Loucy (cell line): ENCODE results near the gene OGFOD2.

ENCODE experiments used
- H2AFZ ChIP-seq: fragments of 200-600 bp; sonication (generic); 2 replicates; pipeline ENCODE4 v1.6.0; 2016; ENCODE audit warnings: antibody characterized with exemption, mild to moderate bottlenecking, low read length, moderate library complexity
- H3F3A ChIP-seq: fragments of 200-600 bp; 2 replicates; pipeline ENCODE4 v1.6.0; 2016; ENCODE audit warnings: antibody characterized with exemption, low read depth, mild to moderate bottlenecking
- H3K27me3 ChIP-seq: fragments of 200-600 bp; sonication (generic); 2 replicates; pipeline ENCODE4 v1.6.1; 2014; ENCODE audit warnings: low read length, mild to moderate bottlenecking; ENCODE audit not compliant: insufficient read depth, poor library complexity, severe bottlenecking
- H3K36me3 ChIP-seq: fragments of 200-600 bp; sonication (generic); 2 replicates; pipeline ENCODE4 v1.6.1; 2016; ENCODE audit warnings: low read length; ENCODE audit not compliant: insufficient read depth
- H3K4me1 ChIP-seq: fragments of 200-600 bp; sonication (generic); 2 replicates; pipeline ENCODE4 v1.5.1; 2014; ENCODE audit warnings: low read length, mild to moderate bottlenecking; ENCODE audit not compliant: insufficient read depth, poor library complexity, severe bottlenecking
- H3K4me2 ChIP-seq: fragments of 200-600 bp; sonication (generic); 2 replicates; pipeline ENCODE4 v1.6.0; 2014; ENCODE audit warnings: antibody characterized with exemption, low read length, low read depth, mild to moderate bottlenecking; ENCODE audit not compliant: poor library complexity, severe bottlenecking
- H3K4me3 ChIP-seq: fragments of 200-600 bp; sonication (generic); 2 replicates; pipeline ENCODE4 v1.5.1; 2014; ENCODE audit warnings: low read length, mild to moderate bottlenecking, mixed read lengths; ENCODE audit not compliant: poor library complexity, severe bottlenecking
- H3K79me2 ChIP-seq: fragments of 200-600 bp; sonication (generic); 2 replicates; pipeline ENCODE4 v1.6.1; 2014; ENCODE audit warnings: low read length; ENCODE audit not compliant: insufficient read depth
- H3K9ac ChIP-seq: fragments of 200-600 bp; sonication (generic); 2 replicates; pipeline ENCODE4 v1.6.0; 2014; ENCODE audit warnings: mild to moderate bottlenecking, low read depth, low read length, moderate library complexity; ENCODE audit not compliant: poor library complexity, severe bottlenecking
- H3K9me2 ChIP-seq: fragments of 200-600 bp; sonication (generic); replicated peaks from 2 replicates; pipeline ENCODE4 v1.6.1; 2016; ENCODE audit warnings: low read depth, low read length, mixed read lengths
- H3K9me3 ChIP-seq: fragments of 200-600 bp; sonication (generic); 2 replicates; pipeline ENCODE4 v1.6.1; 2014; ENCODE audit warnings: mild to moderate bottlenecking, antibody characterized with exemption, low read length, low read depth; ENCODE audit not compliant: insufficient read depth
- H4K20me1 ChIP-seq: fragments of 200-600 bp; sonication (generic); 2 replicates; pipeline ENCODE4 v1.6.0; 2014; ENCODE audit warnings: antibody characterized with exemption, low read length, mild to moderate bottlenecking; ENCODE audit not compliant: insufficient read depth, poor library complexity, severe bottlenecking
- EZH2phosphoT487 ChIP-seq: fragments of 200-600 bp; IDR thresholded peaks from 2 replicates; pipeline ENCODE4 v1.6.1; 2018; ENCODE audit warnings: antibody characterized with exemption, mild to moderate bottlenecking, moderate library complexity, borderline replicate concordance
- TF ChIP-seq, protein P1 (sequence below): fragments of 200-600 bp; sonication (generic); conservative IDR thresholded peaks from 2 replicates; pipeline ENCODE4 v1.5.1; 2014; ENCODE audit warnings: mild to moderate bottlenecking, antibody characterized with exemption, low read length

OGFOD2 gene

DNA sequence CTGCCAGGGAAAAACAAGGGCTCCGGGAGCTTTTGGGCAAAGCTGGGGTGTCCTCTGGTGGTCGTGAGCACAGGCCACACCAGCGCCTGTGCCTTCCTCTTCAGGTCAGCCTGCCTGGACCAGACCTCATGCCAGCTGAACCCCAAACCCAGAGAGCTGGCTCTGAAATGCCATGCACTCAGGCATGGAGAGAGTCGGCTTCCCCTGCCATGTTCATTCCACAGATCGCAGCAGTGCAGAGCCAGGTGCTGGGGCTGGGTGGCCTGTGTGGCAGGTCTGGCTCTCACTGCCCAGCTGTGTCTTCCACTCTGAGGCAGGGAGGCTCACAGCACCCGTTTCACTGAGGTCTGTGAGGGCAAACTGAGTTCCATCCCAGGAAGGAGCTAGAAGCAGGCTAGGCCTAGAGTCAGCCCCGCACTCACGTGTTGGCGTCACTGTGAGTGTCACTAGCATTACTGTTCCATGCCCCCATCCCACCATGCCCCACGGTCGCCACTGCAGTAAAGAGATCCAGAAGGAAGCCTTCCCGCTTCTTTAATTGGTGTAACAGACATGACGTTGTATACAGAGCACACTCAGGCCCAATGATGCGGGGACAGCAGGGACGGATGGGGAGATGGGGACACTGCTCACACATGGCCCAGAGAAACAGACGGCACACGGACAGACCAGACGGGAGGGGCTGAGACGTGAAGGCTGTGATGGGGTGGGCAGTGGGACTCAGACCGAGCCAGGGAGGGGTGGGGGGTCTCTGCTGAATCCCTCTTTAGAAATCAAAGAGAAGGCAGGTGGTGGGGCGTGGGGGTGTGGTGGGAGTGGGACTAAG is 8.1 kb downstream of the OGFOD2 start:
- peak overlapping the region; percentile 94 for H3K4me3 ChIP-seq
- H2AFZ ChIP-seq = no peak overlapping the region
- H3K9me3 ChIP-seq = no peaks in the 10 kb centered on the region
- 0 out of 2 replicates have a peak, but pooled peaks cover 5% of the 10 kb centered on the region for H3K36me3 ChIP-seq
- peak overlapping the region; percentile 90 for H3K9ac ChIP-seq
- no peaks in the 10 kb centered on the region for H3K27me3 ChIP-seq
- no peak for TF ChIP-seq EZH2phosphoT487
- TF ChIP-seq, protein P1, sequence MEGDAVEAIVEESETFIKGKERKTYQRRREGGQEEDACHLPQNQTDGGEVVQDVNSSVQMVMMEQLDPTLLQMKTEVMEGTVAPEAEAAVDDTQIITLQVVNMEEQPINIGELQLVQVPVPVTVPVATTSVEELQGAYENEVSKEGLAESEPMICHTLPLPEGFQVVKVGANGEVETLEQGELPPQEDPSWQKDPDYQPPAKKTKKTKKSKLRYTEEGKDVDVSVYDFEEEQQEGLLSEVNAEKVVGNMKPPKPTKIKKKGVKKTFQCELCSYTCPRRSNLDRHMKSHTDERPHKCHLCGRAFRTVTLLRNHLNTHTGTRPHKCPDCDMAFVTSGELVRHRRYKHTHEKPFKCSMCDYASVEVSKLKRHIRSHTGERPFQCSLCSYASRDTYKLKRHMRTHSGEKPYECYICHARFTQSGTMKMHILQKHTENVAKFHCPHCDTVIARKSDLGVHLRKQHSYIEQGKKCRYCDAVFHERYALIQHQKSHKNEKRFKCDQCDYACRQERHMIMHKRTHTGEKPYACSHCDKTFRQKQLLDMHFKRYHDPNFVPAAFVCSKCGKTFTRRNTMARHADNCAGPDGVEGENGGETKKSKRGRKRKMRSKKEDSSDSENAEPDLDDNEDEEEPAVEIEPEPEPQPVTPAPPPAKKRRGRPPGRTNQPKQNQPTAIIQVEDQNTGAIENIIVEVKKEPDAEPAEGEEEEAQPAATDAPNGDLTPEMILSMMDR = no peak
- peaks cover 51% of the 10 kb centered on the region for H3K79me2 ChIP-seq
- peaks cover 26% of the 10 kb centered on the region for H3K4me1 ChIP-seq
- no peaks in the 10 kb centered on the region for H3K9me2 ChIP-seq
- no peaks in the 10 kb centered on the region for H3F3A ChIP-seq
- peak overlapping the region; percentile 99 for H3K4me2 ChIP-seq
- H4K20me1 ChIP-seq = peaks cover 29% of the 10 kb centered on the region

DNA sequence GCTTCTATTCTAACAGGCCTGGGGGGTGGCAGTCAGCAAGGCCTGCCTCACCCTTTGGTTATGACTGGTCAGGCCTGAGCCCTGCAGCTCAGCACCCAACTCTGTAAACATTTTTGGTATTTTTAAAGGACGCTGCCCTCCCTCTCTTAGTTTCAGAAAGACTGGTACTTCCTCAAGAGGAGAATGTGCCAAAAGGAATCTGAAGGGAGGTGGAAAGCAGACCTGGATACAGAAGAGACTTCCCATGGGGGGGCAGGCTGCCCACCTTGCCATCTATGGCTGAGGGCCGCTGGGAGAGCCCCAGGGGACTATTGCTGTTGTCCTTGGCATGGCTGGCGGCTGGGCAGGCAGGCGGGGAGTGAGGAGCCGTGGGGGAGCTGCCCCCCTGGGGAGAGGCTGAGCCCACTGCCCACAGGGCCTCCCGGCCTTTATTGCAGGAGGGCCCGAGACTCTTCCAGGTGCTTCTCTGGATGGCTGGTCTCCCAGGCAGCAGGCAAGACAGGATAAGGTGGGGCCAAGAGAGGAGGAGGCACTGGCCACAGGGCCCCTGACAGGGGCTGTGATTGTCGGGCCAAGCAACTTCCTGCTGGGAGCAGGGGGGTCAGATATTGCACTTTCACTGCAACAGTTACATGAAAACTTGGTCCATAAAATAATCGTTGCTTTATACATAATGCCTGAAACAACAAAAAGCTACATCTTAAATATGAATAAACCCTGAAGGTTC is 8.9 kb downstream of the OGFOD2 start:
- Histone ChIP-seq H3K9me3 (no peaks in the 10 kb centered on the region), H3K79me2 (peaks cover 43% of the 10 kb centered on the region), H3K4me1 (peaks cover 26% of the 10 kb centered on the region), H3K4me3 (no peak overlapping the region), H4K20me1 (peaks cover 29% of the 10 kb centered on the region), H3K4me2 (peak overlapping the region; percentile 99), H3K27me3 (no peaks in the 10 kb centered on the region), H3K36me3 (0 out of 2 replicates have a peak, but pooled peaks cover 5% of the 10 kb centered on the region), H3F3A (no peaks in the 10 kb centered on the region), H3K9me2 (no peaks in the 10 kb centered on the region), H2AFZ (no peak overlapping the region), H3K9ac (no peak overlapping the region)
- no peak for TF ChIP-seq EZH2phosphoT487
- TF ChIP-seq, protein P1 = no peak

DNA sequence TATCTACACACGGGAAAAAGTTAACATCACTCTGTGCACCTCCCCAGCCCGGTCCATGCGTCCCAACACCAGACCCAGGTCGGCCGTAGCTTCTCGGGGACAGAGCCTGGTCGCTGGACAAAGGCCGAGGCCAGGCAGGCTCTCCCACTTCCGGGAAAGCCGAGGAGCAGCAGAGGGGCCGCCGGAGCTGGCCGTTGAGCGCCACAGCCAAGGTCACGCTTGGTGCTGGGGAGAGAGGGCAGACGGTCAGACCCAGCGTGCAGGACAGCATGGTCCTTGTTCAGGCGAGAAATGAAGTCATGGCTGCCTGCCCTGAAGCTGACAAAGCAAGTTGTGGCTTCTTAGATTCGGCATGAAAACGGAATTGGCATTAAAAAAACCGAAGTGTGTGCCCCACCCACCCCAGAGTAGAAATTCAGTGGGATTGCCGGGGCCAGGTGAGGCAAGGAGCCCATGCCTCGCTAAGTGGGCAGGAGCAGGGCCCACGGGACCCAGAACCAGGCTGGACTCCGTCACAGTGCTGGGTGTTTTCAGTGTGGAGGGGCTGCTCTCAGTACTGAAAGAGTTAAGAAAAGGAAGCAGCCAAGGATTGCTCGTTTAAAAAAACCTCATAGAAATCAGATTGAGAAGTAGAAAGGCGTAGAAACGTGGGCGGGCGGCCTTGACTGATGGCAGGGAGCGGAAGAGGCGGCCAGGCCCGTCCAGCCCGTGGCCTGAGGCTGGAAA is 9.7 kb downstream of the OGFOD2 start:
- Histone ChIP-seq H3K9ac (no peak overlapping the region), H3K4me3 (no peak overlapping the region), H3K27me3 (no peaks in the 10 kb centered on the region), H3F3A (no peaks in the 10 kb centered on the region), H3K9me2 (no peaks in the 10 kb centered on the region), H3K9me3 (no peaks in the 10 kb centered on the region), H3K4me1 (peaks cover 26% of the 10 kb centered on the region), H2AFZ (no peak overlapping the region), H3K79me2 (peaks cover 35% of the 10 kb centered on the region), H4K20me1 (peaks cover 29% of the 10 kb centered on the region), H3K36me3 (0 out of 2 replicates have a peak, but pooled peaks cover 5% of the 10 kb centered on the region), H3K4me2 (peak overlapping the region; percentile 99)
- TF ChIP-seq EZH2phosphoT487 = no peak
- TF ChIP-seq, protein P1 = no peak
